ENCODE measurements around the gene ETFA.

ETFA gene

DNA sequence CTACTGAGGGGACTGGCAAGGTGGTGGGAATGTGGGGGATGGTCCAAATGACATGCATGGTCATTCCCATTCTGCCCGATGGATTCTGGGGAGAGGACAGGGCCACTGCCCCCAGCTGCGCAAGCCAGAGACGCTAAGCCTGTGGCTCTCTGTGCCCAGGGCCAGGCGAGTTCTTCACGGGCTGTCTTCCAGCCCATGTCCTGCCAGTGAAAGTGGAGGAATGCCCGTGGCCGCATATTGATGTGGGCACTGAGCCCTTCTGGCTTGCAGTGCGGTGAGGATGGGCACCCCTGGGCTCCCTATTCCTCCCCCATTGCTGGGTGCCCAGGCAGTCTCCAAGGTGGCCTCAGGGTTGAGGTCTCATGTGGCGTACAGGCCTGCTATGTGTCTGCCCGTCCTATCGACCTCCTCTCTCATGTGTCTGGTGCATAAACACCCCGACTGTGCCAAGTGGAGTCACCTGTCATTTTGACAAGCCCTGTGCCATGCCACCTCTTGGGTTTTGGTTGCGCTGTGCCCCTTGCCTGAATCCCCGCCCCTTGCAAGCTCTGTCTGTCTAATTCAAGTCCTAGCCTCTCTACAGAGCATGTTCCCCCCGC lies 134.7 kb downstream of the ETFA start:
- no peak for DNase-seq (ENCODE audit: low read depth, low spot score)

DNA sequence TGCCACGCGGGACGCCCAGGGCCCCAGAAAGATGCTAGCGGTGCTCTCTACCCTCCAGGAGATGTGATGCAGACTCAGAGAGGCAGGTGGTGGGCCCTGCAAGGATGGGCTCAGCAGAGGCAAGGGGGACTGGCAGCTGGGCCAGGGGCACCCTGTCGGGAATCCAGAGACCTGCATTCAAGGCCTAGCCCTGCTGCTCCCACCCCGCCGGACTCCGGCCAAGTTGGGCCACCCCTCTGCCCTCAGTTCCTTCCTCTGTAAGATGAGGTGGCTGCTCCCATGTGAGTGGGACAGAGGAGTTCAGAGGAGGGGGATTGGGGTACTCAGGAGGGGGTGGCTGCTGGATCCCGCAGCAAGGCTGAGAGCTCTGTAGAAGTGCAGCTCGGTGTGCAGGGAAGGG lies 135.2 kb downstream of the ETFA start:
- DNase-seq (ENCODE audit: low read depth, low spot score): no peak

DNA sequence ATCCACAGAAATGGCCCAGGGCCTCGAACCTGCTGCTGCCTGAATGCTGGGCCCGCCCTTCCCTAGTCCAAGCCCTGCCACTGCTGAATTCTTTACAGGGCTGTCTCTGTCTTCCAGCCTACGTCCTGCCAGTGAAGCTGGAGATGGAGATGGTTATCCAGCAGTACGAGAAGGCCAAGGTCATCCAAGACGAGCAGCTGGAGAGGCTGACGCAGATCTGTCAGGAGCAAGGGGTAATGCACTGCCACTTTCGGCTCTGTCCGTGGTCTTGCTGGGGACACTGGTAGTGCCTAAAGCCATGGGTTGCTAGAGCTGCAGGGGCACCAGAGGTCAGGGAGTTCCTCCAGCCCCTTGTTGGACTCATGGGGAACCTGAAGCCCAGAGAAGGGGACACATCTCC lies 135.8 kb downstream of the ETFA start:
- DNase-seq (ENCODE audit: low read depth, low spot score): no peak

DNA sequence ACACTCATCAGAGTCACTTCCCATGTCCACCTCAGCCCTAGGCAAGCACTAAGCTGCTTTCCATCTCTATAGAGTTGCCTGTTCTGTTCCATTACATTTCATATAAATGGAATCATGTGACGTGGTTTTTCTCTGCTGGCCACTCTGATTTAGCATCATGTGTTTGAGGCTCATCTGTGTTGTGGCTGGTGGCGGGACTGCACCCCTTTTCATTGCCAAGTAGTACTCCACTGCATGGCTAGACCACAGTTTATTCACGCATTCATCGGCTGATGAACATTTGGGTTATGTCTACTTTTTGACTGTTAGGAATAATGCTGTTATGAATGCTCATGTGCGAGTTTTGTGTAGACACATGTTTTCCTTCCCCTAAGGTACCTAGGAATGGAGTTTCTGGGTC lies 136.6 kb downstream of the ETFA start:
- no peak for DNase-seq (ENCODE audit: low read depth, low spot score)

DNA sequence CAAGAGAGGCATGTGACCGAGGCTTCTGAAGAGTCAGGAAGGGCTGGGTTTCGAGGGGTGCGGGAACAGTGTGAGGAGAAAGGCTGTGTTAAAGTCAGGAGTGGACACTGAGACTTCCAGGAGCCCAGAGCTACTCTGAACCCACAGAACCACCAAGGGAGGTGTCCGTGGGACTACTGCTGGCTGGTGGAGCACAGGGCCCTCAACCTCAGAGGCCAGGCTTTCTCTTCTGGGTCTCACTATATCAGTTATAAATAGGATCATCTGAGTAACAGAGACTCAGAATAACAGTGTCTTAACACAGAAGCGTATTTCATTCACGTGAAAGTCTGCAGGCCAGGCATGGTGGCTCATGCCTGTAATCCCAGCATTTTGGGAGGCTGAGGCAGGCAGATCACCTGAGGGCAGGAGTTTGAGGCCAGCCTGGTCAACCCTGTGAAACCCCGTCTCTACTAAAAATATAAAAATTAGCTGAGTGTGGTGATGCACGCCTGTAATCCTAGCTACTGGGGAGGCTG lies 137.9 kb downstream of the ETFA start:
- no peak for DNase-seq (ENCODE audit: low read depth, low spot score)

DNA sequence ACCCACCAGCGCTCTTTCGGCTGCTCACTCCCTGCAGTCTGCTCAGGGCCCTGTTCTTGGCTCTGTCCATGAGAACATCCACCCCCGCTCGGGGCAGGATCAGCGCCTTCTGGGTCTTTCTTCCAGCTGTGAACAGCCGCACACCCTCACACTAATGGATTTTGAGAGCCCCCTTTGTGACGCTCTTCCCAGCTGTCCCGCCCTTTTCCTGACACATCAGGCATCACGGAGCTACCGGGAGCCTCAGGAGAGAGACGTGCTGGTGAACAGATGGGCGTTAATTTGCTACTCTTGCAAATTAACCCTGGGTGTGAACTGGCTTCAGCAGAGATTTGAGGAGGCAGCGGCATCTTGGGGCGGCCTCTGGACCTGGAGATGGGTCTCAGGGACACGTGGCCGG lies 138.5 kb downstream of the ETFA start:
- no peak for DNase-seq (ENCODE audit: low read depth, low spot score)

DNA sequence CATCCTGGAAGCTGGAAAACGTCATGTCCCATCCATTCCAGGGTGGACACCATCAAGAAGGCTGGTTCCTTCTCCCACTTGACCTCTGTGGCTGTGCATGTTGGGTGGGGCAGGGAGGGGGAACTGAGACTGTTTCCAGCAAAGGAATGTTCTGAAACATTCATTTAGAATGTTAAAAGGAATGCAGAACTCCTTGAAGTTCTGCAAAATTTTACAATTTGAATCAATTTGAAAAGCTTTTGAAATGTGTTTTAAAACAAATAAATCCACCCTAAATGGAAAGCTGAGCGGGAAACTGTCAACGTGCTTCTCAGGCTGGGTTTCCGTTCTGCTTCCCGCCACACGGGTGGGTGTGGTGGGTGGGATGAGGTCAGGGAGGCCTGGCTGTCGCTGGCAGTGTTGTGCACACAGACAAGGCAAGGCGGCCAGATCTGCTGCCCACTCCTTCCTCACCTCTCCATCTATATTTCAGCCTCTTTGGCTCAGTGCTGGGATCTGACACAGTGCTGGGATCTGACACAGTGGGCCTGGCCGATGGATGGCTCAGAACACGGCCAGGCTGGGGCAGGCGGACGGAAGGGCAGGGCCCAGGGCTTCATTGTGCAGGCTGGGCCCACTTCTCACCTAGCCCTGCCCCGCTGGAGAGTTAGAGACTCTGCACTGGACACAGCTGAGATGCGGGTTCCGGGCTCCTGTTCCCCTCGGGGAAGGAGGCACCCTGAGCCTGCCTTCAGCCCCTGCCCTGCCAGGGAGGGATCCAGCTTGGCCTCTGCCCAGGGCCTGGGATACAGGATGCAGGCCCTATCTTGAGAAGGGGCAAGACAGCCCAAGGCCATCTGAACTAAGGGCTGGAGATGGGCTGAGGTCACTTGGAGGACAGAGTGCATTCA lies 141.1 kb downstream of the ETFA start:
- DNase-seq (ENCODE audit: low read depth, low spot score): no peak

DNA sequence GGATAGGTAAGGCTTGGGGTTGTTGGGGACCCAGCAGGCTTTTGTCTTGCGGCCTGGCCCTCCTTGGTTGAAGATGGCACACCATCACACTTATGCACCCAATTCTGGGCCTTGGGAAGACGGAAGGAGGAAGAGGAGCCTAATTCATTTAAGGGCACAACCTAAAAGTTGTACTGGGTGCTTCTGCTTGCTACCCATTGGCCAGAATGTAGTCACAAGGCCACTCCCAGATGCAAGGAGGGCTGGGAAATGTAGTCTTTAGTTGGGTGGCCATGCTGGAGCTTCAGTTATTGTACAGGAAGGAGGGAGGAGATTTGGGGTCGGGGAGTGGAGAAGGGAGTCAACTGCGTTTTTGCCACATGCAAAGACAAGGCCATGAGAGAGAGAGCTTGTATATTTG lies 142.3 kb downstream of the ETFA start:
- DNase-seq (ENCODE audit: low read depth, low spot score): no peak

DNA sequence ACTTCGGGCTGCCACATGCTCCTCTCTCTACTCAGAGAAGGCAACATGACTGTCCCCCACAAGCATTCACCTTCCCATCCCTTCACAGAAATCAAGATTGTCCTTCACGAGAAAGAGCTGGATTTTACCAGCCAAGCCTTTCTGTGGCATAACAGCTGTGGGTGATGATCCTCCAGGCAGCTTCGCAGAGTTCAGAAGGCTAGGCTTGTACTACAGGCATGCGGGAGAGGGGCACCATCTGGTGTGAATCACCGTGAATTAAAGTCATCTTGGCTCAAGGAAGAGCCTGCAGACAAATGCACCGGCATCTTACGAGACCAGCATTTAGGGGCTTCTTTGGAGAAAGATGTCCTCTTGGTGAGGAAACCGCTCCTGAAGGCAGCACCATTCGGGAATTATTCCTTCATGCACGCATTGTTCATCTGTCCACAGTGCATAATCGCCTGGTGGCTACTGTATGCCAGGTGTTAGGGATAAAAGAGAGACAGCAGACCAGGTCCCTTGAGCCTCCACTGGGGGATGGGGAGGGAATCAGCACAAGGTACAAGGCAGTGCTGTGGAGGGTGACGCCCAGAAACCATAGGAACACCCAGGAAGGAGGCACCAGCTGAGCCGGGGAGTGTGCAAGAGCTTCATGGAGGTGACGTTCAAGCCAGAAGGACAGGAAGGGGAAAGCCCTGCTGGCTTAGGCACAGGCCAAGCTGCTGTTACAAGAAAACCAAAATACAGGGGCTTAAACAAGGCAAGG lies 142.9 kb downstream of the ETFA start:
- no peak for DNase-seq (ENCODE audit: low read depth, low spot score)

DNA sequence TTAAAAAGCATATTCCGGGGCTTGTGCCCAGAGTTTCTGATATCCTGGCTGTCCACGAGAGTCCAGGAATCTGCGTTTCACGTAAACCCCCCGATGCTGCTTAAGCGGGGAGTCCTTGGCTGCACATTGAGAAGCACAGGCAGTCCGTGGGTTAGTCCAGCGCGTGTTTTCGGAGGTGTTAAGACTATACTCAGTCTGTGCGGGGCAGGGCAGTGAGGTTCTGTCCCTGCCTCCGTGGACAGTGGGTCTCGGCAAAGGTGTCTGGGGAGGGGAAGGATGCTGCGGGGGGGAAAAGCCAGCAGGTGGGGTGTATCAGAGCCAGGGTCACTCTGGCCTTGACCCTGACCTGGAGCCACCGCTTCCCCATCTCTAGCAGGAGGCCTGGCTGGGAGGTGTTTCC lies 145.3 kb downstream of the ETFA start:
- DNase-seq (ENCODE audit: low read depth, low spot score): no peak
